Liver (tissue), 9 donors: ENCODE data around the gene NCOA6. TPM values are rescaled to one million over a fixed set of nuclear protein-coding genes. Genes with fewer than 3 reads are reported as not detected.

ENCODE experiments used
- DNase-seq: peaks from one replicate; pipeline ENCODE4 v3.0.0-alpha.2; 2017; ENCODE audit warnings: low spot score
- H3K27ac ChIP-seq, 2 donors: one replicate each; pipeline ENCODE4 v1.7.0; 2013; ENCODE audit warnings: inconsistent platforms in 2 of 2, low read length in 2 of 2, control low read depth in 1 of 2, low read depth in 1 of 2, mild to moderate bottlenecking in 1 of 2
- H3K27me3 ChIP-seq, 4 donors: one replicate each; pipeline versions ENCODE4 v1.6.1 to v1.7.0; 2013; ENCODE audit warnings: low read length in 3 of 4, inconsistent platforms in 1 of 4, mild to moderate bottlenecking in 1 of 4, moderate library complexity in 1 of 4; ENCODE audit not compliant: control insufficient read depth in 4 of 4, insufficient read depth in 4 of 4
- H3K36me3 ChIP-seq, 4 donors: one replicate each; pipeline versions ENCODE4 v1.6.1 to v1.7.0; 2013; ENCODE audit warnings: low read length in 3 of 4, mild to moderate bottlenecking in 3 of 4, low read depth in 1 of 4, moderate library complexity in 1 of 4; ENCODE audit not compliant: control insufficient read depth in 4 of 4, insufficient read depth in 3 of 4
- H3K4me1 ChIP-seq, 4 donors: one replicate each; pipeline versions ENCODE4 v1.6.1 to v1.7.0; 2013; ENCODE audit warnings: low read length in 3 of 4, mild to moderate bottlenecking in 3 of 4, moderate library complexity in 1 of 4; ENCODE audit not compliant: control insufficient read depth in 4 of 4, insufficient read depth in 4 of 4
- H3K4me3 ChIP-seq, 3 donors: one replicate each; pipeline versions ENCODE4 v1.6.1 to v1.7.0; 2013; ENCODE audit warnings: low read length in 3 of 3, control low read depth in 1 of 3, low read depth in 1 of 3, mild to moderate bottlenecking in 1 of 3
- H3K9ac ChIP-seq, 2 donors: one replicate each; pipeline ENCODE4 v1.7.0; 2013; ENCODE audit warnings: low read length in 2 of 2, mild to moderate bottlenecking in 2 of 2, moderate library complexity in 2 of 2, control low read depth in 1 of 2, low read depth in 1 of 2
- H3K9me3 ChIP-seq, 4 donors: one replicate each; pipeline versions ENCODE4 v1.6.1 to v1.7.0; 2013; ENCODE audit warnings: low read length in 3 of 4; ENCODE audit not compliant: control insufficient read depth in 4 of 4
- ATF3 ChIP-seq: IDR thresholded peaks from 2 replicates; pipeline ENCODE4 v1.6.1; 2016; ENCODE audit warnings: antibody characterized with exemption
- CTCF ChIP-seq: fragments of 150-350 bp; IDR thresholded peaks from 2 replicates; pipeline ENCODE4 v1.5.1; 2017; ENCODE audit warnings: improper control_type of control experiment, low read depth, low read length; ENCODE audit not compliant: missing input control
- EGR1 ChIP-seq, 2 donors: IDR thresholded peaks; 2 replicates each; pipeline ENCODE4 v1.6.1; 2016 to 2018; ENCODE audit warnings: antibody characterized with exemption in 2 of 2, low read depth in 2 of 2
- FOXA1 ChIP-seq: IDR thresholded peaks from 2 replicates; pipeline ENCODE4 v1.6.1; 2016; ENCODE audit warnings: antibody characterized with exemption
- FOXA2 ChIP-seq: IDR thresholded peaks from 2 replicates; pipeline ENCODE4 v1.6.1; 2016; ENCODE audit warnings: antibody characterized with exemption
- GABPA ChIP-seq, 2 donors: IDR thresholded peaks in 1 of 2; conservative IDR thresholded peaks in 1 of 2; 2 replicates each; pipeline ENCODE4 v1.6.1; 2016; ENCODE audit warnings: antibody characterized with exemption in 2 of 2, mild to moderate bottlenecking in 1 of 2, moderate library complexity in 1 of 2
- HNF4A ChIP-seq, 2 donors: conservative IDR thresholded peaks; 2 replicates each; pipeline ENCODE4 v1.6.1; 2016; ENCODE audit warnings: antibody characterized with exemption in 2 of 2, mild to moderate bottlenecking in 2 of 2
- JUND ChIP-seq, 2 donors: IDR thresholded peaks; 2 replicates each; pipeline ENCODE4 v1.6.1; 2016; ENCODE audit warnings: antibody characterized with exemption in 2 of 2
- MAX ChIP-seq: IDR thresholded peaks from 2 replicates; pipeline ENCODE4 v1.6.1; 2016; ENCODE audit warnings: antibody characterized with exemption
- NR2F2 ChIP-seq: IDR thresholded peaks from 2 replicates; pipeline ENCODE4 v1.6.1; 2016; ENCODE audit warnings: antibody characterized with exemption
- RAD21 ChIP-seq, 2 donors: IDR thresholded peaks; 2 replicates each; pipeline ENCODE4 v1.6.1; 2016; ENCODE audit warnings: antibody characterized with exemption in 2 of 2, mild to moderate bottlenecking in 2 of 2
- RXRA ChIP-seq, 2 donors: IDR thresholded peaks; 2 replicates each; pipeline ENCODE4 v1.6.1; 2017 to 2018; ENCODE audit warnings: antibody characterized with exemption in 2 of 2, mild to moderate bottlenecking in 1 of 2
- SP1 ChIP-seq: IDR thresholded peaks from 2 replicates; pipeline ENCODE4 v1.6.1; 2018; ENCODE audit warnings: antibody characterized with exemption, mild to moderate bottlenecking
- TAF1 ChIP-seq: conservative IDR thresholded peaks from 2 replicates; pipeline ENCODE4 v1.6.1; 2016; ENCODE audit warnings: antibody characterized with exemption, mild to moderate bottlenecking
- YY1 ChIP-seq: IDR thresholded peaks from 2 replicates; pipeline ENCODE4 v1.6.1; 2016; ENCODE audit warnings: antibody characterized with exemption, mild to moderate bottlenecking
- ZBTB33 ChIP-seq: IDR thresholded peaks from 2 replicates; pipeline ENCODE4 v1.6.1; 2016; ENCODE audit warnings: antibody characterized with exemption
- WGBS: extraction: QIAGEN DNeasy Blood & Tissue Kit; methylation state at CpG from one replicate; pipeline ENCODE4 v1.1.7; 2013; 5-methylcytosine and 5-hydroxymethylcytosine counted together
- polyA plus RNA-seq, 2 donors: library from polyadenylated mRNA; stranded (reverse) in 1 of 2; unstranded in 1 of 2; fragments of 200-250 nt in 1 of 2; fragments of >200 nt in 1 of 2; fragmentation: Nextera tagmentation in 1 of 2; extraction: Ambion mirVana in 1 of 2; gene quantifications; one replicate each; pipeline versions ENCODE4 v1.2.1 to v1.2.3, GENCODE V29; 2013 to 2015
- total RNA-seq, 2 donors: library from RNA; depleted of rRNA; stranded (reverse); fragments of >200 nt; gene quantifications; one replicate each; pipeline ENCODE4 v1.2.3, GENCODE V29; 2014
- donor health status: healthy.
- donor health status: healthy.
- donor health status: healthy.
- donor health status: healthy.
- donor health status: healthy.

The NCOA6 gene
- total and polyA plus RNA-seq, 4 donors, result 5.4 to 13.1 (median 6.2) TPM

GRCh38 chr20:34861386-34862084 lies 36.1 kb upstream of the NCOA6 start:
- no peaks in the 10 kb centered on the region for H3K9me3 ChIP-seq
- TF ChIP-seq RXRA (IDR thresholded peaks at IDR 0.05), result no peak
- no peak for TF ChIP-seq GABPA (IDR thresholded peaks at IDR 0.05 in 1 of 2, conservative IDR thresholded peaks at IDR 0.05 in 1 of 2)
- no peak for TF ChIP-seq YY1
- TF ChIP-seq TAF1, result no peak
- TF ChIP-seq HNF4A (conservative IDR thresholded peaks at IDR 0.05), result no peak
- TF ChIP-seq SP1, result no peak
- no peaks in the 10 kb centered on the region for H3K27me3 ChIP-seq
- H3K4me3 ChIP-seq, result no peak overlapping the region
- 87% methylated on average over 7 of the region's 7 CpGs for WGBS
- no peaks in the 10 kb centered on the region for H3K4me1 ChIP-seq
- no peak for DNase-seq
- H3K9ac ChIP-seq, result no peak overlapping the region
- no peak overlapping the region for H3K27ac ChIP-seq
- H3K36me3 ChIP-seq, result peaks cover 2 to 11% (median 6%) of the 10 kb centered on the region in 4 donors

GRCh38 chr20:34859826-34860545 lies 34.5 kb upstream of the NCOA6 start:
- TF ChIP-seq YY1 (no peak), MAX (no peak), EGR1 (IDR thresholded peaks at IDR 0.05; ENCODE audit: low read depth in 2 of 2) (no peak), RXRA (IDR thresholded peaks at IDR 0.05) (no peak), ATF3 (no peak), HNF4A (conservative IDR thresholded peaks at IDR 0.05) (no peak), FOXA1 (no peak), NR2F2 (no peak), TAF1 (no peak), RAD21 (IDR thresholded peaks at IDR 0.05) (no peak), JUND (IDR thresholded peaks at IDR 0.05) (no peak), FOXA2 (no peak), CTCF (no peak), GABPA (IDR thresholded peaks at IDR 0.05 in 1 of 2, conservative IDR thresholded peaks at IDR 0.05 in 1 of 2) (no peak)
- Histone ChIP-seq H3K27ac (no peak overlapping the region), H3K27me3 (no peaks in the 10 kb centered on the region), H3K4me3 (no peak overlapping the region), H3K4me1 (no peaks in the 10 kb centered on the region), H3K9me3 (no peaks in the 10 kb centered on the region), H3K36me3 (peaks cover 4 to 11% (median 6%) of the 10 kb centered on the region in 4 donors), H3K9ac (no peak overlapping the region)
- 96% methylated on average over 9 of the region's 9 CpGs for WGBS
- no peak for DNase-seq

- Histone ChIP-seq H3K4me1 (no peaks in the 10 kb centered on the region), H3K9ac (no peak overlapping the region), H3K36me3 (peaks cover 4 to 17% (median 8%) of the 10 kb centered on the region in 4 donors), H3K9me3 (no peaks in the 10 kb centered on the region), H3K4me3 (no peak overlapping the region), H3K27me3 (no peaks in the 10 kb centered on the region), H3K27ac (no peak overlapping the region)
- WGBS, result 97% methylated on average over 26 of the region's 26 CpGs
- no peak for DNase-seq
- no peak for TF ChIP-seq ZBTB33
- TF ChIP-seq CTCF, result no peak
- TF ChIP-seq FOXA2, result no peak
- TF ChIP-seq GABPA (IDR thresholded peaks at IDR 0.05 in 1 of 2, conservative IDR thresholded peaks at IDR 0.05 in 1 of 2), result no peak
These were observed 33.9 kb upstream of the NCOA6 start for GRCh38 chr20:34859367-34859766.
